SIG-M5 treated with dmso at 0.1 percent for 504 hours (cell line): ENCODE results near the gene CENPX.
A peak's percentile ranks its signal among the peaks of the same experiment; 100 is the strongest.
"Not testable (repeated sequence)": the region's sequence is repeated elsewhere in the genome, so short reads cannot be mapped to it uniquely, and the experiment has no call there.

Experiments used
- DNase-seq: peaks from one replicate; lab custom pipeline; 2025; ENCODE audit not compliant: unreplicated experiment; lab: John Stamatoyannopoulos, UW

Gene CENPX

GRCh38 chr17:82039695-82040299 is 17.1 kb upstream of the CENPX start:
- no peak for DNase-seq

- DNase-seq = not testable (repeated sequence)
Measured at GRCh38 chr17:82038796-82039409, 16.2 kb upstream of the CENPX start.

GRCh38 chr17:82037889-82038195 is 15.2 kb upstream of the CENPX start:
- no peak for DNase-seq

GRCh38 chr17:82037092-82037888 is 14.6 kb upstream of the CENPX start, which contains the start of gene DCXR:
DCXR (minus strand) TSS chr17:82037697; CDS start chr17:82037682, 15 bp downstream.
- peak; percentile 97 for DNase-seq

GRCh38 chr17:82036634-82037091 is 14.0 kb upstream of the CENPX start:
- DNase-seq = no peak

GRCh38 chr17:82035956-82036633 is 13.4 kb upstream of the CENPX start:
- no peak for DNase-seq

GRCh38 chr17:82035488-82035887 is 12.8 kb upstream of the CENPX start:
- no peak for DNase-seq

- DNase-seq = no peak
Measured at GRCh38 chr17:82034371-82035011, 11.8 kb upstream of the CENPX start.

- no peak for DNase-seq
Measured at GRCh38 chr17:82033359-82034085, 10.8 kb upstream of the CENPX start.

GRCh38 chr17:82031885-82032627 is 9.4 kb upstream of the CENPX start:
- peak; percentile 30 for DNase-seq

GRCh38 chr17:82031303-82031884 is 8.7 kb upstream of the CENPX start, which contains the start of gene RAC3:
RAC3 (plus strand) TSS chr17:82031678; CDS start chr17:82031762, 84 bp downstream.
- no peak for DNase-seq

GRCh38 chr17:82030470-82031302 is 8.0 kb upstream of the CENPX start:
- peak; percentile 75 for DNase-seq

- no peak for DNase-seq
Measured at GRCh38 chr17:82029990-82030469, 7.4 kb upstream of the CENPX start.

GRCh38 chr17:82029391-82029790 is 6.7 kb upstream of the CENPX start:
- no peak for DNase-seq

- DNase-seq = no peak
Measured at GRCh38 chr17:82028966-82029365, 6.3 kb upstream of the CENPX start.

GRCh38 chr17:82028246-82028645 is 5.6 kb upstream of the CENPX start:
- DNase-seq = no peak

GRCh38 chr17:82025401-82026107 is 2.9 kb upstream of the CENPX start:
- DNase-seq = no peak

- no peak for DNase-seq
Measured at GRCh38 chr17:82024859-82025258, 2.2 kb upstream of the CENPX start.
